DMS153 treated with DMSO at 0.1 percent for 48 hours (cell line): Measurements from ENCODE around the gene NGEF.
"Not testable (repeated sequence)": the region's sequence is repeated elsewhere in the genome, so short reads cannot be mapped to it uniquely, and the experiment has no call there.

Experiments
- DNase-seq: peaks from one replicate; lab custom pipeline; 2025; ENCODE audit not compliant: unreplicated experiment; lab: John Stamatoyannopoulos, UW

NGEF gene

GRCh38 chr2:232930059-232930400 lies 83.0 kb downstream of the NGEF start:
- no peak for DNase-seq

- no peak for DNase-seq
Measured at GRCh38 chr2:232929303-232930058, 83.6 kb downstream of the NGEF start.

- no peak for DNase-seq
Measured at GRCh38 chr2:232928551-232929302, 84.3 kb downstream of the NGEF start.

- no peak for DNase-seq
Measured at GRCh38 chr2:232927793-232928550, 85.1 kb downstream of the NGEF start.

GRCh38 chr2:232927032-232927792 lies 85.8 kb downstream of the NGEF start:
- DNase-seq, result no peak

GRCh38 chr2:232926431-232926939 lies 86.6 kb downstream of the NGEF start:
- no peak for DNase-seq

GRCh38 chr2:232925821-232926156 lies 87.3 kb downstream of the NGEF start:
- no peak for DNase-seq

GRCh38 chr2:232925153-232925820 lies 87.8 kb downstream of the NGEF start:
- no peak for DNase-seq

GRCh38 chr2:232924433-232924832 lies 88.6 kb downstream of the NGEF start:
- DNase-seq, result no peak

GRCh38 chr2:232920760-232921159 lies 92.3 kb downstream of the NGEF start:
- no peak for DNase-seq

GRCh38 chr2:232920055-232920454 lies 93.0 kb downstream of the NGEF start:
- DNase-seq, result no peak

- no peak for DNase-seq
Measured at GRCh38 chr2:232919141-232919540, 93.9 kb downstream of the NGEF start.

- no peak for DNase-seq
Measured at GRCh38 chr2:232913903-232914302, 99.2 kb downstream of the NGEF start.

- no peak for DNase-seq
Measured at GRCh38 chr2:232911712-232912277, 101.3 kb downstream of the NGEF start.

GRCh38 chr2:232910376-232910775 lies 102.7 kb downstream of the NGEF start:
- DNase-seq, result no peak

- DNase-seq, result no peak
Measured at GRCh38 chr2:232908695-232909094, 104.4 kb downstream of the NGEF start.

- not testable (repeated sequence) for DNase-seq
Measured at GRCh38 chr2:232907718-232908085, 105.4 kb downstream of the NGEF start.

GRCh38 chr2:232906867-232907717 lies 106.0 kb downstream of the NGEF start:
- DNase-seq, result peak; percentile 27

- DNase-seq, result no peak
Measured at GRCh38 chr2:232903989-232904388, 109.1 kb downstream of the NGEF start.
